NK-92 (cell line): Measurements from ENCODE around the gene SLC7A6.
"Not testable (repeated sequence)": the region's sequence is repeated elsewhere in the genome, so short reads cannot be mapped to it uniquely, and the experiment has no call there.

Source experiments
- DNase-seq: peaks from one replicate; lab custom pipeline; 2025; ENCODE audit not compliant: unreplicated experiment; lab: John Stamatoyannopoulos, UW

SLC7A6 gene

DNA sequence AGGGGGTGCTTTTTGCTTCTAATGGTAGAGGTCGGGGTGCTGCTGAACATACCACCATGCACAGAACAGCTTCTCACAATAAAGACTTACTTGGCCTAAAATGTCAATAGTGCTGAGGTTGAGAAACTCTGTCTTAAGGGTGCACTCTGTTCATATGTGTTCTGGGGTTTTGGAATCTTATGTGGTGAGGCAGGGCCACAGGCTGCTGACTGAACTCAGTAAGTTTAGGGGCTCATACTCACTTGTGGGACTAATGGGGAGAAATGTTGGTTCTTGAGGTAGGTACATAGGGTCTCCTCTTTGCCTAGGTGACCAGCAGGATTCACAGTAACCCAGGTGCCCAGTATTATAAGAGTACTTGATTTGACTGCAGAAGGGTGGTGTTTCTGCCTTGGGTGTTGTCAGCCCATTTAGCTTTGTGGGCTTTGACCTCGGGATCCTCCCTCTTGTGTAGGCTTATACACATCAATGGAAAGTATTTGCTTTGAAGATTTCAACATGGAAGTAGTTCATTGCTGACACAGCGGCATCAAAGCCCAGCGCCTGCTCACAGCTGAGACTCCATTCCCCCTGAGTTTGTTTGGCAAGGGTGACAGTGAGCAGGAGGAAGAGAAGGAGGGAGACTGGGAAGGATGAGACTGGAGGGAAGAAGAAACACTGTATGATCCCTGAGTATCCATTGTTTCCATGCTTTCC lies 17.2 kb downstream of the SLC7A6 start:
- no peak for DNase-seq

- DNase-seq: no peak
Observed at GRCh38 chr16:68282064-68282452, 17.7 kb downstream of the SLC7A6 start.

- no peak for DNase-seq
Observed at GRCh38 chr16:68283346-68283745, 19.0 kb downstream of the SLC7A6 start.

DNA sequence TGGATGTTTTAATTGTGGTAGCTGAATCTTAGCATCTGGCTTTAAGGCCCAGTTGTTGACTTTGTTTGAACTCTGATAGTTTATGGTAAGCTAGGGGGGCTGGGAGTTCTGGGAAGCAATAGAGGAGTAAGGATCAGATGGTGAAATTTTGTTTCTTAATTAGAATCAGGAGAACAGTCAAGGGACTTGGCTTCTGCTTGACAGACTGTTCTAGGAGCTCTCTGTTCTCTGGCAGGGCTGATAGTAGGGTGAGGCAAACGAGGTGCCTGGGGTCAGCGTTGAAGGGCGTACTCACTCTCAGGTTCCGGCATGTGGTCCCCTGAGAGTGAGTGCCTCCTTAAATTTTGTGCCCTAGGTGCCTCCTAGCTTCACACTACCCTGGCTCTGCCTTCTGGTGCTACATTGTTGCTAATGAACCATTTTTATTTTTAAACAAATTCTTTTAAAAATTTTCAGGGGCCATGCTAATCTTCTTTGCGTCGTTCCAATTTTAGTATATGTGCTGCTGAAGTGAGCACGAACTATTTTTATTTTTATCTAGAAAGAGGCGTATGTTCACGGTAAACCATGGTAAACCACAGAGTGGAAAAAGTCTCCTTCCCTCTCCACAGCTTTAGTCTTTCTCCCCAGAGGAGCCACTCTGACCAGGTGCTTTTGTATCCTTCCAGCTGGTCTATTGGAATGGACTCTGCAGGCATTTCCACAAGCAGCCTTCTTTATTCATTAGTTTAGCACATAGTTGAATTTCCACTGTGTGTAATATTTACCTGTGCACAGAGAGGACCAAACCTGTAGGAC lies 19.7 kb downstream of the SLC7A6 start:
- no peak for DNase-seq

DNA sequence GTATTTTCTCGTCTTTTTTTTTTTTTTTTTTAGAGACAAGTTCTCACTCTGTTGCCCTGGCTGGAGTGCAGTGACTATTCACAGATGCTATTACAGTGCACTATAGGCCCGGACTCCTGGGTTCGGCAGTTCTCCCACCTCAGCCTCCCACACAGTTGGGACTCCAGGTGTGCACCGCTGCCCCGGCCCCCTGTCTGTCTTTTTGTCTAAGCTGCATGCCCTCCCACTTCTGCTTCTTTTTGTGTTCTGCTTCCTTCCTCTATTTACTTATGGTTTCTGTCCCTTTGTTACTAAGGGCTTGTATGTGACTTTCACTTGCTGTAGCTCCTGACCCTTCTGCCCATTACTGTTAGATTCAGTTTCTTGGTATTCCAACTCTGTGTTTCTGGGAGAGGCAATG lies 20.5 kb downstream of the SLC7A6 start:
- no peak for DNase-seq

GRCh38 chr16:68285683-68286082 lies 21.4 kb downstream of the SLC7A6 start:
- no peak for DNase-seq

DNA sequence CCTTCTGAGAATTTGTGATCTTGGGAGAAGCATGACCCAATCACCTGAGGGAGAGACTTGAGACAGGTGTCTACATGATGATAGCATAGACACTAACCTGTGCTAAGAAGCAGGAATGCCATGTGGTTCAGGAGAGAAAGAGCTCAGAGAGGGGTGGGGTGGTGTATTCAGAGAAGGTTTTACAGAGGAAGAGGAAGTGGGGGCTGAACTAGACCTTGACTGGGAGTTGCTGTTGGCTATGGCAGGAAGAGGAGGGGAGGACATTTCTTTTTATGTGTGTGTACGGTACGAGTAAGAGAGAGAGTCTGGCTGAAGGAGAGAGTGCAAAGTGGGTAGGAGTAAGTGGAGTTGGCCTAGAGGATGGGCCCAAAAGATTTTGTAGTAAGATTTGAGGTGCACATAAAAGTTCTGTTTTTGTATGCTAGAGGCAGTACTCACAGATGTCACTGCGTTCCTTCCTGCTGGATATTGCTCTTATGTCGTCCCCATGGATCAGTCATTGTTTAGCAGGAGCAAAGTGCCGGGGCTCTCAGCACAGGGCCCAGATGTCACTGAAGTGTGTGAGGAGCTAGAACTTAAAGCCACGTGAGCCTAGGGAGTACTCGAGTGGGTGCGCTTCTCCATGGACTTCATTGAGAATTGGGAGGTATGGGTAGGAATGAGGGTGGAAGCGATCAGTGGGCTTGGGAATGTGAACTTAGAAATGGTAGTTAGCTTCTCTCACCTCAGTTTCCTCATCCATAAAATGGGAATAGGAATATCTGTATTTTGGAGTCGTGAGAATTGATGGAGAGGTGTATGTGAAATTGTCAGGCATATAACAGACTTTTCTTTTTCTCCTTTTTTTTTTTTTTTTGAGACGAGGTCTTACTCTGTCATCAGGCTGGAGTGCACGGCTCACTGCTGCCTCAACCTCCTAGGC lies 22.1 kb downstream of the SLC7A6 start:
- DNase-seq: no peak

- DNase-seq: no peak
Observed at GRCh38 chr16:68287276-68288251, 23.2 kb downstream of the SLC7A6 start.

GRCh38 chr16:68288252-68288650 lies 23.9 kb downstream of the SLC7A6 start:
- no peak for DNase-seq

- DNase-seq: not testable (repeated sequence)
Observed at GRCh38 chr16:68288796-68289195, 24.5 kb downstream of the SLC7A6 start.

GRCh38 chr16:68289202-68289601 lies 24.9 kb downstream of the SLC7A6 start:
- DNase-seq: no peak

- DNase-seq: no peak
Observed at GRCh38 chr16:68289621-68290329, 25.4 kb downstream of the SLC7A6 start.

DNA sequence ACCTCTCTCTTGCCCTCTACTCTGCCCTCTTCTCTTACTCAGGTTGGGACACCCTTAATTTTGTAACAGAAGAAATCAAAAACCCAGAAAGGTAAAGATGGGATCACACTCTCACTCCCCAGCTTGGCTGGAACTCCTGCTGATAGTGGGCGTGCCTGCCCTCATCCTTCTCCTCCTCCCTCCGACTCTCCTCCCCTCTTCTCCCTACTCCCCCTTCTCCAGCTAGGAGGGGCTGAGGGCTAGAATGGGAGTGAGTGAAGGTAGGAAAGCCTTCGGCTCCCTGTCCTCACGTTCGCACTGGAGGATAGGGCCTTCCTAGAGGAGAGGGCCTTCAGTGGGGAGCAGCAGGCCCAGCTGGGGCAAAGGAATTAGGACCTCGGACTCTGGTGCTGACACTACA lies 26.1 kb downstream of the SLC7A6 start:
- DNase-seq: no peak

DNA sequence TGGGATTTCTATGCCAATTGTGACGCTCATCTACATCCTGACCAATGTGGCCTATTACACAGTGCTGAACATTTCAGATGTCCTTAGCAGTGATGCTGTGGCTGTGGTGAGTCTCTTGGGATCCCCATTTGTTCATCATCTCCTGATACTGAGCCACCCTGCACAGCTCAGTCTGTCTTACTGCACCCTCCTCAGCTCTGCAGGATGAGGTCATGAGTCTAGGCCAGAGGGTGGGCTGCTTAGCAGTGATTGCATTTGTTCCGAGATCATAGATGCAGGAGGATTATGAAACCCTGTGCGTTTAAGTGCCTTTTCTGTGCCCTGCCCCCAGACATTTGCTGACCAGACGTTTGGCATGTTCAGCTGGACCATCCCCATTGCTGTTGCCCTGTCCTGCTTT lies 26.9 kb downstream of the SLC7A6 start:
- DNase-seq: no peak

DNA sequence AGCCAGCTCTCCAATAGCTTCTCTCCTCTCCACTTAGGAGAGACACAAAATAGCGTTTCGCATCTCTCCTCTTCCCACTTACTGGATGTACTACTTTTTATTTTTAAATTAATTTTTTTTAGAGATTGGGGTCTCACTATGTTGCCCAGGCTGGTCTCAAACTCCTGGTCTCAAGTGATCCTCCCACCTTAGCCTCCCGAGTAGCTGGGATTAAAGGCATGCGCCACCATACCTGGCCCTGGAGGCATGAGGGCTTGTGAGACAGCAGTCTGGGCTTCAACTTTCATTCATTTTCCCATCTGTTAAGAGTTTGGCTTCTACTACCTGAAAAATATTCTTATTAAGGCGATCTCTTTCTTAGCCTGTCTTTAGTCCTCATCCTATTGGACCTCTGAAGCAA lies 28.1 kb downstream of the SLC7A6 start:
- DNase-seq: no peak

DNA sequence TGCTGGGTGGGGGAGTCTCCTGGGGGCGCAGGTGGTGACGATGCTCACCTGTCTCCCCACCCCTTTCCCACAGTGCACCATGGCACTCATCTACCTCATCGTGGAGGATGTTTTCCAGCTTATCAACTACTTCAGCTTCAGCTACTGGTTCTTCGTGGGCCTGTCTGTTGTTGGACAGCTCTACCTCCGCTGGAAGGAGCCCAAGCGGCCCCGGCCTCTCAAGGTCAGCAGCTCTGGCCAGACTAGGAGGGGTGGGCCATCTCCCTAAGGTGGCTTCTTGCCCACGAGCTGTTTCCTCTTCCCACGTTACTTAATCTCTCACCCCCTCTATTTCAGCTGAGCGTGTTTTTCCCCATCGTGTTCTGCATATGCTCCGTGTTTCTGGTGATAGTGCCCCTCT lies 32.0 kb downstream of the SLC7A6 start:
- no peak for DNase-seq

DNA sequence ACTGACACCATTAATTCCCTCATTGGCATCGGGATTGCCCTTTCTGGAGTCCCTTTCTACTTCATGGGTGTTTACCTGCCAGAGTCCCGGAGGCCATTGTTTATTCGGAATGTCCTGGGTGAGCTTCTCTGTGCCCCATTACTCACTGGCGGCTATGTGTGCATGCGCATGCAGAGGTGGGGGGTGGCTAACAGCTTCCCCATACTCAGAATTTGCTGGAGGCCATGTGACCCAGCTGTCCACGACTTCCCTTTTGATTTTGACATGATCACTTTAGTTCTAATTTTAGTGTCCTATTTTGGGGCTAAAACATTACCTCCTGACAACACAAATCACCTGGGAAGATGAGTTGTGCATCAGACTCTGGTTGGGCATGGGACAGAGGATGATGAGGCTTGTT lies 32.4 kb downstream of the SLC7A6 start:
- DNase-seq: no peak

DNA sequence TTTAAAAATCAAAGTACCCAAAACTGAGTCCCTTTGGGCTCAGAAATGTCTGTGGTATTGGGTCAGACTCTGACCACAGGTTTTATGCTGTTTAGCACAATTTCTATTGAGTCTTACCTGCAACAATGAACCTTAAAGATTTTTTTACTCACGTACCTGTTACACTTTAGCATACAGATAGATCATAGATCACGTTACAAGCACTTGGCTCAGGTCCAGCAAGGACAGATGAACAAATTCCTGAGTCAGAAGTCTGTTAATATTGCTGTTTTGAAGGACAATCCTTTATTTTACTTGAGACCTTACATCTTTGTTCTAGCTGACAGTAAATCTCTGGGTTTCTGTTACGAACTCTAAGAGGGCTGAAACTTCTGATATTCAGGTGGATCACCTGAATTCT lies 33.6 kb downstream of the SLC7A6 start:
- DNase-seq: no peak

- DNase-seq: no peak
Observed at GRCh38 chr16:68298312-68298711, 34.0 kb downstream of the SLC7A6 start.
